Measurements from ENCODE around the gene PSMD10. TPM values are rescaled to one million over a fixed set of nuclear protein-coding genes. Genes with fewer than 3 reads are reported as not detected.

Gene PSMD10
- total and polyA plus RNA-seq, 2 of the 8 experiments (the other 6 are each of a cell fraction or from before 2014, with no cell fraction given): 49.9 to 79.9 TPM

DNA sequence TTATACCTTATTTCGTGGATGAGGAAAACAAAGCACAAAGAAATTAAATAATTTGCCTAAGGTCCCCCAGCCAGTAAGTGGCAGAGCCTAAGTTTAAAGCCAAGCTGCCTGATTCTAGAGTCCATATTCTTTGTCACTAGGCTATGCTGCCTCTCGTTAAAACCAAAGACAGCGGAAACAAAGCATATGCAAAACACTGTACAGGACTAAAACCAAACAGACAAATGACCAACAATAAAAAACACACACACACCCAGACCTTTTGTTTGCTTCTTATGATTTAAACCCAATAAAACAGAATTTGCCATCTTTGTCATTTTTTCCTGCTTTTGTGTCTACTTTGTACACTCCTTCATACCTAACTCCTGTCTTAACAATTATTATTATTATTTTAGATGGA is 56.6 kb downstream of the PSMD10 start:
- ChIA-PET CTCF (ENCODE audit: partially characterized antibody) (interaction anchor here (0.8 to 1.5 kb wide), 3 partner anchors 25 to 57 kb away, joined by 3 read pairs; partner anchors contain the start of genes ATG4A and PSMD10), POLR2A (ENCODE audit: partially characterized antibody) (no interaction called here)
- Histone ChIP-seq H2BK12ac (ENCODE audit: low read depth, low read length) (no peak overlapping the region), H3K36me3 (ENCODE audit: control insufficient read depth in 2 of 4, insufficient read depth in 4 of 4, low read length in 3 of 4) (no peaks in the 10 kb centered on the region), H3K27me3 (replicated peaks in 1 of 4; ENCODE audit: control insufficient read depth in 3 of 4, extremely low read depth in 1 of 4, insufficient read depth in 3 of 4, low read length in 3 of 4) (no peaks in the 10 kb centered on the region), H3K14ac (ENCODE audit: insufficient read length) (no peak overlapping the region), H3K4me2 (ENCODE audit: insufficient read depth in 1 of 2, low read depth in 2 of 2, low read length in 2 of 2) (no peak overlapping the region), H2AFZ (ENCODE audit: low read length) (no peak overlapping the region), H3K79me2 (ENCODE audit: control insufficient read depth in 1 of 2, insufficient read depth in 2 of 2, low read length in 2 of 2) (no peaks in the 10 kb centered on the region), H3K9me3 (ENCODE audit: insufficient read depth in 2 of 2, low read depth in 1 of 2, low read length in 1 of 2) (no peaks in the 10 kb centered on the region), H2BK120ac (replicated peaks; ENCODE audit: low read depth, low read length) (no peak overlapping the region), H3K18ac (ENCODE audit: extremely low read depth, low read length) (no peak overlapping the region), H3K9ac (replicated peaks in 1 of 4; ENCODE audit: extremely low read depth in 1 of 4, low read depth in 3 of 4, low read length in 3 of 4) (no peak overlapping the region), H4K91ac (replicated peaks; ENCODE audit: insufficient read length, low read length) (no peak overlapping the region), H3K4ac (replicated peaks; ENCODE audit: insufficient read length, low read depth, low read length) (no peak overlapping the region), H3K23me2 (ENCODE audit: low read depth, low read length) (no peaks in the 10 kb centered on the region), H3K56ac (replicated peaks; ENCODE audit: insufficient read length, low read depth, low read length) (no peak overlapping the region), H3K23ac (ENCODE audit: insufficient read length) (no peak overlapping the region), H2BK15ac (ENCODE audit: low read length) (no peak overlapping the region), H3K4me3 (ENCODE audit: extremely low read depth in 1 of 4, insufficient read depth in 2 of 4, low read depth in 3 of 4, low read length in 4 of 4) (no peak overlapping the region), H4K8ac (ENCODE audit: extremely low read depth, insufficient read depth, low read length) (no peak overlapping the region), H4K5ac (ENCODE audit: insufficient read length, low read depth, low read length) (no peak overlapping the region), H2BK20ac (ENCODE audit: low read length) (no peak overlapping the region), H2AK5ac (ENCODE audit: low read depth, low read length) (no peak overlapping the region), H4K20me1 (replicated peaks in 1 of 2; ENCODE audit: control insufficient read depth in 1 of 2, insufficient read depth in 2 of 2, low read length in 2 of 2) (no peaks in the 10 kb centered on the region), H3K4me1 (replicated peaks in 1 of 4; ENCODE audit: control insufficient read depth in 3 of 4, insufficient read depth in 4 of 4, low read length in 3 of 4) (no peaks in the 10 kb centered on the region), H3K27ac (ENCODE audit: low read depth, low read length) (no peak overlapping the region), H2BK5ac (ENCODE audit: low read depth, low read length) (no peak overlapping the region), H3K79me1 (ENCODE audit: low read depth, low read length) (no peaks in the 10 kb centered on the region)
- no peak for TF ChIP-seq TAF1 (IDR thresholded peaks at IDR 0.05; ENCODE audit: low read depth, low read length)
- no peak for DNase-seq (ENCODE audit: low read depth in 1 of 2, low spot score in 2 of 2)
- WGBS, 2 experiments (ENCODE audit: extremely low coverage in 1 of 2, insufficient coverage in 1 of 2, insufficient read length in 1 of 2, insufficient replicate concordance in 2 of 2, low coverage in 1 of 2, low lambda C conversion rate in 2 of 2, missing lambda C conversion rate in 1 of 2): 87% methylated on average over 3 of the region's 3 CpGs; no CpG with 5 or more reads in 1 of the 2 experiments
- FAIRE-seq: no peak

Other genes starting within 250 kb of the PSMD10 start
- gene TEX13B, start 109.2 kb downstream of the PSMD10 start, total RNA-seq (2021; fragmentation: NEBNext Ultra II Directional; extraction: Animal tissue kit (Norgen Biotek cat#: 25700)): 0.32 TPM in 1 of 2 replicates, not detected in the other
- 0.06 and 0.11 TPM in 2 replicates for gene TEX13B, start 109.2 kb downstream of the PSMD10 start, polyA plus RNA-seq (2011; rRNA removed)
- 1.6 and 2.2 TPM in 2 replicates for gene VSIG1, start 46.5 kb downstream of the PSMD10 start, total RNA-seq (2021; fragmentation: NEBNext Ultra II Directional; extraction: Animal tissue kit (Norgen Biotek cat#: 25700))
- 2.5 and 2.9 TPM in 2 replicates for gene VSIG1, start 46.5 kb downstream of the PSMD10 start, polyA plus RNA-seq (2011; rRNA removed)
- 2.0 and 2.2 TPM in 2 replicates for gene ATG4A, start 236 bp upstream of the PSMD10 start, total RNA-seq (2021; fragmentation: NEBNext Ultra II Directional; extraction: Animal tissue kit (Norgen Biotek cat#: 25700))
- gene ATG4A, start 236 bp upstream of the PSMD10 start, polyA plus RNA-seq (2011; rRNA removed): 1.1 and 1.2 TPM in 2 replicates